Brain pericyte (primary cell): ENCODE measurements around the gene VSIG10L2.

Experiments
- DNase-seq: peaks from one replicate; pipeline ENCODE4 v3.0.0-alpha.2; 2012; ENCODE audit warnings: low read depth, low spot score

Gene VSIG10L2

DNA sequence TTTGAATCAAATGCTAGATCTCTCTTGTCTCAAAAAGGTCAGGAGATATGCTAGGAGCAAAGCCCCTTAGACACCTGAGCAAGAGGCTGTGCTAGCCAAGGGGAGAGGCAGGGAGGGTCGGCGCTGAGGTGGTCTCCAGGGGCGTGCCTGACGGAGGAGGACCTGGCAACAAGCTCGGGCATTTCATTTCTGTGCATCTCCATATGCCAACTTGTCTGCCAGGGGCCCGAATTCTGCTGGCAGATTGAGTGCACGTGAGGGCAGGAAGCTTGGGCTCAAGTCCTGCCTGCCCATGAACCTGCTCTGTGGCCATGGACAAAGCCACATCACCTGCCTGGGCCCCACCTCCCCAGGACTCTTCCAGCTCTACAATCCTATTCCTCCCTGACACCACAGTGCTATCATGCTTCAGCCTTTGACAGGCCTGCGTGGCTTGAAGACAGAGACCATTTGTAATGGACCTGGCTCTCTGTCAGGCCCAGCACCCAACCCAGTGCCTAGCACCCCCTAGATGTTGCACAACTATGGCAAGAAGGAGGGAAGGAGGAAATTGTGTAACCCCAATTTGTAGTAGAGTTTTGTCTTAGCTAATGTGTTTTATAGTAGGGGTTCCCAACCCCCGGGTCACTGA, 16.3 kb upstream of the VSIG10L2 start:
- DNase-seq: no peak

DNA sequence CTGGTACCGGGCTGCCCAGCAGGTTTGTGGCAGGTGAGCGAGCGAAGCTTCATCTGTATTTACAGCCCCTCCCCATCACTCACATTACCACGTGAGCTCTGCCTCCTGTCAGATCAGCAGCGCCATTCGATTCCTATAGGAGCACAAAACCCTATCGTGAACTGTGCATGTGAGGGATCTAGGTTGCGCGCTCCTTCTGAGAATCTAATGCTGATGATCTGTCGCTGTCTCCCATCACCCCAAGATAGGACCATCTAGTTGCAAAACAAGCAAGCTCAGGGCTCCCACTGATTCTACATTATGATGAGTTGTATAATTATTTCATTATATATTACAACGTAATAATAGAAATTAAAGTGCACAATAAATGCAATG, 15.8 kb upstream of the VSIG10L2 start:
- DNase-seq: no peak

DNA sequence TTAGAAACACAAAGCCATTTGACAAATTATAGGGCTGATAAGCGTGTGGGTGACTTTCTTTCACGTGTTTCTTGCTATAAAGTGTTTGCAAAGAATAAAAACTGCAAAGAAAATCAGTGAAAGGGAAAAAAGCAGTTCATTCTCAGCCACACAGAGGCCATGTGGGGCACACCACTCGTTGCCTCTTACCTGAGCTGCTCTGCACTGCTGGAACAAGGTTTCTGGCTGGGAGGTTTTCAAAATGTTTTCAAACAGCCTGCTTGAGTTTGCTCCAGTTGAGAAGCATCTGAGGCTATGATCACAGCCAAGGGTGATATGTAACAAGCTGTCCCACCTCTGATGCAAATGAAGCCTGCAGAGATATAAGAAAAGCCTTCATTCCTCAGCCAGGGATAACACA, 14.7 kb upstream of the VSIG10L2 start:
- DNase-seq: no peak

DNA sequence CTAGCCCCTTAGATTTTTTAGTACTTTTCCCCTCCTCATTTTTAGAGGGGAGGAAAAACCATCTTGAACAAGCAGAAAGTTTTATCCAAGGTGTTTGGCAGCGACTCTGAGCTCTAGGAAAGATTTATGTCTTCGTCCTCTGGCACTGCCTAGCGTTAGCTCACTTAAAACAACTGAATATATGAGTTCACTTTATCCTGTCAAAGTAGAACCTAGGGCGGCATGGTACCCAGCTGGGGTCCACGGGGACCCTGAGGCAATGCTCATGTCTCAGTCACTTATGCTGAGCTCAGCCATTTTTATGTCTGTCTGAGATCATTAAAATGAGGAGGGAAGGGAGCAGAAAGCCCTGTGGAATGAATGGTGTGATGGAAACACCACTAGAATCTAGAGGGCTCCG, 14.2 kb upstream of the VSIG10L2 start:
- DNase-seq: no peak

DNA sequence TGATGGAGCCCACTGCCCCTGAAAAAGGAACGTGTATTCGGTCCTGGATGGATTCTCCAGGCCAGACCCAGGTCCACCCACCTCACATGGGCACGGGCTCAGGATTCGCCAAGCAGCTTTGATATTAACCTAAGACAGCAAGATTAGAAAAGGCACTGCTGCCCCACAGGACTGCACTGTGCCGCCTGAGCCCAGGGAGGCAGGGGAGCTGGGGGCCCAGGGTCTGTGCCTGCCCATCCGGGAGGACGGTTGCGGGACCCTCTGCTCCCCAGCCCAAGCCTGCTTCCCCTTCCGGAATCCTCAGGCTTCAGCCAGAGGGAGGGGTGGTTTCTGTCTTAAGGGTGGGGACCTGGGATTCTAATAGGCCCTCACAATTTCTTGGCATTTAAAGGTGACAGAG, 13.5 kb upstream of the VSIG10L2 start:
- DNase-seq: no peak

DNA sequence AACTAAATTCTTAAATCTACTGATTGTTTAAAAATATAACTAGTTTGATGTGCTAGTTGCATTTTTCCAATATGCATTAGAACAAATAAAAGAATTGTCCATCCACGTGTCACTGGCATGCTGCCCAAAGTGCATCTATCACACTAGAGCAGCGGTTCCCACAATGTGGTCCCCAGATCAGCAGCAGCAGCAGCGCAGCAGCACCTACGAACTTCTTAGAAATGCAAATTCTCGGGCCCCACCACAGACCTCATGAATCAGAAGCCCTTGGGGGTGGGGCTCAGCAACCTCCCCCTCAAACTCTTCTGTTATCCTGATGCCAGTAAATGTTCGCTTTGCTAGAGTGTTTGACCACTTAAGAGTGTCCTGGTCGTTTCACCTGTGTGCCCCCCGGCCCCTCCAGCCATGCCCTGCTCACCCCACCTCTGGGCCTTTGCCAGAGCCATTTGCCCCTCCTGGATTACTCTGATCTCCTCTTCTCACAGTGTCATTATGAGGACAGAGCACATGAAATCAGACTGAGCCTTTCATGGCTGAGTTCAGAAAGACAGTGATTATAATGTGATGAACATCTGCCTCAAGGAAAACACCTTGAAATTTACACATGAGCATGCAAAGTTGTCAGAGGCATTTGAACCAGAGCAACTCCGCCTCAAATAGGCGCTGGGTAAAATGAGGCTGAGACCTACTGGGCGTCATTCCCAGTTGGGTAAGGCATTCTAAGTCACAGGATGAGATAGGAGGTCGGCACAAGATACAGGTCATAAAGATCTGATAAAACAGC, 12.6 kb upstream of the VSIG10L2 start:
- no peak for DNase-seq

- DNase-seq: no peak
These were observed 11.4 kb upstream of the VSIG10L2 start for GRCh38 chr11:125934473-125934872.

- DNase-seq: no peak
These were observed 10.8 kb upstream of the VSIG10L2 start for GRCh38 chr11:125935056-125935455.

GRCh38 chr11:125935618-125936199, 10.1 kb upstream of the VSIG10L2 start:
- no peak for DNase-seq

DNA sequence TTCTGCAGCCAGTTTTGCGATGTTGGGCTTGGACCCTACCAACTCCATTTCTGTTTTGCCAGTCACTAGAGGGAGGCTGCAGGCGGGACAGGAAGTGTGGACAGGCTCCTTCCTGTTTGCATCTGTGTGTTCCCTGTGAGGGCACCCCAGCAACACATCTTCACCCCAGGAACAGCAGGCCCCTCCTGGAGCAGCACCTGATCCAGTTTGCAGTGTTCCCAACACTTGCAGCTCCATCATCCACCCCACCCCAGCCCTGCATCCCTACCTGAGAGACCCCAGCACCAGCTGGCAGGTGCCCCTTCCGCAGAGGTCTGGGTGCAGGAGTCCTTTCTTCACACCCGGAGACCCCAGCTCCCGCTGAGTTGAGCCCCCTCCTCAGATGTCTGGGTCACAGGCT, 7.4 kb upstream of the VSIG10L2 start:
- no peak for DNase-seq

GRCh38 chr11:125939081-125939521, 6.7 kb upstream of the VSIG10L2 start:
- DNase-seq: no peak

- DNase-seq: no peak
These were observed 5.7 kb upstream of the VSIG10L2 start for GRCh38 chr11:125940145-125940544.

GRCh38 chr11:125941267-125941618, 4.6 kb upstream of the VSIG10L2 start:
- DNase-seq: no peak

DNA sequence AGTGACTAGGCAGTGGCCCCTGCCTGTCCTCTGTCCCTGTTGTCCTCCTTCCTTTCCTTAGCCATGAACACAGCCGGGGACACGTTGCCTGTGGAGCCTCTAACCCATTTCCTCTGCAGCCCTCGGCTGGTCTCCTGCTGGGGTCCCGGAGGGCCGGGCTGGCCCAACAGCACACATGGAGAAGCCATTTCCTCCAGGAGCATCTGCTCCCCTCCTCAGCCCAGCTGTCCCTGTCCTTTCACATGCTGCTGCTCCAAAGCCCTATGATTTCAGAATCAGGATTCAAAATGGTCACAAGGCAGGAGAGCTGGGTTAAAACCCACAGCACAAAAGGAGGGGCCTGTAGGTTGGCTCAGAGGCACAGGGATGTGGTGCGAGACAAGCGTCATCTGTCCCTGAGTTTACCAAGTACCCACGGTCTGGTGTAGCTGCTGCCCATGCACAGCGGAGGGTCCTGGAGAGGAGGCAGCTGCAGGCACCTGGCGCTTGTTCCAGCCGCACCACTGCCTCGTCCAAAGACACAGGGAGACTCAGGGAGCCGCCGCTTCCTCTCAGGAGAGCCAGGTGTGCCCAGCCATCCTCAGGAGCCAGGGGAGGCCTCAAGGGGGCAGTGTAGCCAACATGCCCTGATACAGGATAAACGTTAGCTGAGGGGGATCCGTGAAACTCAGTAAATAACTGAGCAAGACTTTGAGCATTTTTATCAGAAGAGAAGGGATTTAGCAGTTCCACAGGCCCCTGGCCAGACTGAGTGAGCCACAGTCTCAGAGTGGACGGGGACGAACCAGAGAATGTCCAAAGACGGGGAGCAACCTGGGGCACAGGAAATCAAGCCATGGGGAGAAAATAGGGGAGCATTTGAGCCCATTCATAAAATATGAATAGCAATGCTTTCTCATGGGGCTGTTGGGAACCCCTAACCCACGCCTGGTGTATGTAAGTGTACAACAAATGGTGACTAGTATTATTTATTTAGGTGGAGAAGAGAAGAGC, 3.9 kb upstream of the VSIG10L2 start:
- no peak for DNase-seq

DNA sequence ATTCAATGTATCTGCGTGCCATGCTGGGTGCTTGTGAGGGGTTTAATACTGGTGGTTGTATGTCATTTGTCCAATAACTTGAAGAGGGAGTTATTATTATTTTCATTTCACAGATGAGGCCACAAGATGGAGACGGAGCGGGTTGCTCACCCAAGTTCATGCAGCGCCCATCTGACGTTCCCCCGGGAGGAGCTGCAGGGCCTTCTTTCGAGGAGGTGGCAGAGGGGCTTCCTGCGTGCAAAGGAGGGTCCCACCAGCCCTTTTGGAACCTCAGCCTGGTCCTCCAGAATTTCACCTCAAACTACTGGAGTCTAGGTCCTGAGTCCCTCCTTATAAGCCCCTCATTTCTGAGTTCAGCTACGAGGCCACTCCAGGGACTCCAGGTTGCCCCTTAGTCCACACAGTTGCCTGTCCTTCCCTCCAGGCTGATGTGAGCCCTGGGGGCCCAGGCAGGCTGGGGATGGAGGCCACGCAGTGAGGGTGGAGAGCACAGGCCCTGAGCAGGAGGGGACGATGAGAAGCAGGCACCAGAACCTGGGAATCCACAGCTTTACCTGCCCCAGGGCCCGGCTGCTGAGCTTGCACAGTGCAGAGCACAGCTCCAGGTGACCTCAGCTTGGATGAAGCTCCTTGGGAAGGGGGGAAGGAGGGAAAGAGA, 2.9 kb upstream of the VSIG10L2 start:
- no peak for DNase-seq

GRCh38 chr11:125943661-125944349, 2.0 kb upstream of the VSIG10L2 start:
- no peak for DNase-seq

GRCh38 chr11:125944350-125945010, 1.4 kb upstream of the VSIG10L2 start:
- no peak for DNase-seq

DNA sequence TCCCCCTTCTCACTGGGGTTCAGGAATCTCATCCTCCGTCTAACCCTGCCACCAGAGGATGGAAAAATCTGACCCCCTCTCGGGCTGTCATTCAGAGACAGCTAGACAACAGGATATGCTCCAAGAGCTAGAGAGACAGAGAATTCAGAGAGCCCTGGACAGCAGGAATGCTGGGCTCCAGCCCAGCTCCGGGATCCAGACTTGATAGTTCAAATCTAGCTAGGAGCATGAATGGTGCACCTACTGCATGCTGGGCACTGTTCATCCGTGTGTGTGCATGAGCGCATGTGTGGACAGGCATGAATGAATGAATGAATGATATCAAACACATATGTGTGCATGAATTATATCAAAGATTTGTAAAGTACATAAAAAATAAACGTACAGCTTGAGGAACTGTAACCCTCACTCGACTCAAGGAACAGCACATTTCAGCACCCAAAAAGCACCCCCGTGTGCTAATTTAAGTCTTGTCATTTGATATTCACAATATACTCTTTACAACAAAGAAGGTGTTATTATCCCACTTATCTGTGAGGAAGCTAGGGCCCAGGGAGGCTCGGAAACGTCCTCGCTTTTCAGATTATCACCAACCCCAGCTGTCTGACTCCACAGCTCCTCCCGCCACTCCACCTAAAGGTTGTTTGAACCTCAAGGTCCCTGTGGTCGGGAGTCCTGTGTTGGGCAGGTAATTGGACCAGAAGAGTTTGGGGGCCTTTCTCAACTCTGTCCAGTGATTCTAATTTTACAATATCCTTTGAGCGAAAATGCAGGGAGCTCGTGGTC, 640 bp upstream of the VSIG10L2 start:
- no peak for DNase-seq

GRCh38 chr11:125946712-125947418, 1.0 kb downstream of the VSIG10L2 start:
- no peak for DNase-seq
